Measurements from ENCODE around the gene CRYBG1. TPM values are rescaled to one million over a fixed set of nuclear protein-coding genes. Genes with fewer than 3 reads are reported as not detected.

CRYBG1 gene
- total RNA-seq, 1 experiment from 2014 or later = 10.7 TPM

DNA sequence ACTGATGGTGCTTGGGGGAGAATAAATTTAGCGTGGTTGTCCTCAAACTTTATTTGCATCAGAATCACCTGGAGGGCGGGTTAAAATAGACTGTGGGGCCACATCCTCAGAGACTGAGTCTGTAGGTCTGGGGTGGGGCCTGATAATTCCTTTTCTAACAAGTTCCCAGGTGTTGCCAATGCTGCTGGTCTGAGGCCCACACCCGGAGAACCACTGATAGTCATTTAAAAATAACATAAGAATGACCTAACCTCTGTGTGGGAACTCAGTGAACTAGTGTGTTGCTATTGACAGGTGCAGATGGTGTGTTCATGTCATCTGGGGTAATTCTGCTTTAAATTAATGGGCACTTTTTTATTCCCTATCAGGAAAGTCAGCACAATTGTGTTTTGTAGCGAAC lies 204.0 kb downstream of the CRYBG1 start:
- Histone ChIP-seq H3K4me2 (ENCODE audit: low read length) (no peak overlapping the region), H3K9me2 (ENCODE audit: insufficient read depth) (no peaks in the 10 kb centered on the region), H2AFZ (ENCODE audit: low read depth, low read length, poor library complexity, severe bottlenecking) (no peak overlapping the region), H3K9me3 (ENCODE audit: control insufficient read depth in 1 of 2, insufficient read depth in 1 of 2, low read depth in 1 of 2, low read length in 2 of 2) (no peaks in the 10 kb centered on the region), H3K27ac (ENCODE audit: low read depth, low read length) (no peak overlapping the region), H3K4me3 (replicated peaks in 1 of 2; ENCODE audit: low read depth in 1 of 2, low read length in 2 of 2) (no peak overlapping the region), H3K27me3 (ENCODE audit: insufficient read depth, low read length) (no peaks in the 10 kb centered on the region), H3K4me1 (ENCODE audit: control insufficient read depth in 1 of 2, insufficient read depth in 2 of 2, low read length in 2 of 2) (peaks cover 28 to 34% of the 10 kb centered on the region in 2 experiments), H4K20me1 (ENCODE audit: insufficient read depth) (no peaks in the 10 kb centered on the region), H3K9ac (ENCODE audit: low read length) (no peak overlapping the region), H3K79me2 (ENCODE audit: insufficient read depth, low read length) (no peaks in the 10 kb centered on the region), H3K36me3 (ENCODE audit: control insufficient read depth in 1 of 2, insufficient read depth in 2 of 2, low read length in 2 of 2) (no peaks in the 10 kb centered on the region)
- ATAC-seq (no peak), DNase-seq (ENCODE audit: low read depth, low spot score) (no peak)
- ChIA-PET POLR2A (no interaction called here), CTCF (interaction anchor here (1.0 to 3.4 kb wide), 2 partner anchors 204 to 225 kb away, joined by 3 to 49 read pairs; partner anchors contain the start of gene CRYBG1), RAD21 (ENCODE audit: low non-redundant PET in 1 of 2, low total read pairs in 2 of 2, uncharacterized antibody in 2 of 2, unreplicated experiment in 2 of 2) (no interaction called here)
- TF ChIP-seq CEBPB (IDR thresholded peaks at IDR 0.05; ENCODE audit: low read depth) = no peak
- TF ChIP-seq ATF3 (IDR thresholded peaks at IDR 0.05) = no peak
- TF ChIP-seq ELF1 (IDR thresholded peaks at IDR 0.05; ENCODE audit: borderline replicate concordance, low read depth) = no peak
- TF ChIP-seq ZNF274 (IDR thresholded peaks at IDR 0.05; ENCODE audit: low read depth, low read length) = no peak
- no peak for TF ChIP-seq EZH2 (IDR thresholded peaks at IDR 0.05)
- no peak for TF ChIP-seq CBX3 (IDR thresholded peaks at IDR 0.05; ENCODE audit: low read depth)
- TF ChIP-seq, protein P1, sequence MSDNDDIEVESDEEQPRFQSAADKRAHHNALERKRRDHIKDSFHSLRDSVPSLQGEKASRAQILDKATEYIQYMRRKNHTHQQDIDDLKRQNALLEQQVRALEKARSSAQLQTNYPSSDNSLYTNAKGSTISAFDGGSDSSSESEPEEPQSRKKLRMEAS (IDR thresholded peaks at IDR 0.05) = no peak
- TF ChIP-seq POLR2AphosphoS5 (IDR thresholded peaks at IDR 0.05; ENCODE audit: low read depth, low read length) = no peak
- TF ChIP-seq YY1 (IDR thresholded peaks at IDR 0.05; ENCODE audit: extremely low read depth, insufficient replicate concordance, low read depth, low read length) = no peak
- TF ChIP-seq CTCF (IDR thresholded peaks at IDR 0.05 in 2 of 3, conservative IDR thresholded peaks at IDR 0.05 in 1 of 3; ENCODE audit: borderline replicate concordance in 1 of 3, insufficient read depth in 1 of 3, low read depth in 2 of 3, low read length in 2 of 3) = no peak
- TF ChIP-seq SRF (IDR thresholded peaks at IDR 0.05; ENCODE audit: low read depth) = no peak
- no peak for TF ChIP-seq EGR1 (IDR thresholded peaks at IDR 0.05; ENCODE audit: low read depth)
- no peak for TF ChIP-seq RAD21 (IDR thresholded peaks at IDR 0.05; ENCODE audit: low read depth)
- no TSS peak for BruUV-seq (replicated peaks)
- intact Hi-C loops (cut with micrococcal nuclease) = no loop called here

All from HCT116 (cell line).